IMR-90 (cell line): ENCODE results near the gene KLHL9.

ENCODE experiments used
- RCOR1 ChIP-seq: IDR thresholded peaks from 2 replicates; pipeline ENCODE4 v1.6.1; 2012; ENCODE audit warnings: mild to moderate bottlenecking, low read length, improper control_type of control experiment; ENCODE audit not compliant: insufficient replicate concordance
- TF ChIP-seq, protein P1 (sequence below): fragments of 150-350 bp; IDR thresholded peaks from 2 replicates; pipeline ENCODE4 v1.6.1; 2017; ENCODE audit warnings: mild to moderate bottlenecking, antibody characterized with exemption, low read length, low read depth

DNA sequence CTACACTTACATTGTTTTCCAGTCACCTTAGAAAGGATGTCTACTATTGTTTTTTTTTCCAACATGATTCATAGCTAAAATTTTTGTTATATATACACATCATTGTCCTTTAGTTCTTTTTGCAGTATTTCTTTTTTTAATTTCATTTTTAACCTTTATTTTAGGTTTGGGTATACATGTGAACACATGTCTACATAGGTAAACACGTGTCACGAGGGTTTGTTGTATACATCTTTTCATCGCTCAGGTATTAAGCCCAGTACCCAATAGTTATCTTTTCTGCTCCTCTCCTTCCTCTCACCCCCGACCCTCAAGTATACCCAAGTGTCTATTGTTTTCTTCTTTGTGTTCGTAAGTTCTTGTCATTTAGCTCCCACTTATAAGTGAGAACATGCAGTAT lies 49.1 kb downstream of the KLHL9 start:
- TF ChIP-seq, protein P1, sequence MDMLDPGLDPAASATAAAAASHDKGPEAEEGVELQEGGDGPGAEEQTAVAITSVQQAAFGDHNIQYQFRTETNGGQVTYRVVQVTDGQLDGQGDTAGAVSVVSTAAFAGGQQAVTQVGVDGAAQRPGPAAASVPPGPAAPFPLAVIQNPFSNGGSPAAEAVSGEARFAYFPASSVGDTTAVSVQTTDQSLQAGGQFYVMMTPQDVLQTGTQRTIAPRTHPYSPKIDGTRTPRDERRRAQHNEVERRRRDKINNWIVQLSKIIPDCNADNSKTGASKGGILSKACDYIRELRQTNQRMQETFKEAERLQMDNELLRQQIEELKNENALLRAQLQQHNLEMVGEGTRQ: no peak
- no peak for TF ChIP-seq RCOR1
